B cell (primary cell): ENCODE measurements around the gene HSFX2.

Experiments
- EZH2 ChIP-seq: IDR thresholded peaks from 2 replicates; pipeline ENCODE4 v1.6.1; 2012; ENCODE audit warnings: borderline replicate concordance, low read depth, mild to moderate bottlenecking, moderate library complexity, low read length; ENCODE audit not compliant: insufficient read depth, poor library complexity, severe bottlenecking
- TF ChIP-seq, protein P1 (sequence below): fragments of 200-600 bp; IDR thresholded peaks from one replicate; pipeline ENCODE4 v1.8.0; 2022; ENCODE audit warnings: antibody characterized with exemption, mild to moderate bottlenecking

DNA sequence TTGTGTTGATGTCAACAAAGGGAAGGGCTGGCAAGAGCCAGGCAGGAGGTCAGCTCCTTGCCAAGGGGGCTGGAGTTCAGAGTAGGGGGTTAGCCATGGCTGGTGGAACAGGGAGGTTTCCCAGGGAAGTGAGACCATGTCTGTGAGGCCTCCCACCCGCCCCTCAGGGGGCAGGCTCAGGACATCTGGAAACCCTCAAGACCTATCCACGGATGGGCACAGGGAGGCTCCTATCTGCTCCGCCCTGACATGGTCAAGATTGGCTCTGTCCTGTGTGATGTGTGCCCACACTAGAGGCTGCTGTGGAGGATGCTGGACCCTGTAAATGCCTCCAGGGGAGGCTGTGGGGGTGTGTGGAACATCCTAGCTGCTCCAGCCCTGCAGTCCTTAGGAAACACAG lies 44.5 kb upstream of the HSFX2 start:
- TF ChIP-seq, protein P1, sequence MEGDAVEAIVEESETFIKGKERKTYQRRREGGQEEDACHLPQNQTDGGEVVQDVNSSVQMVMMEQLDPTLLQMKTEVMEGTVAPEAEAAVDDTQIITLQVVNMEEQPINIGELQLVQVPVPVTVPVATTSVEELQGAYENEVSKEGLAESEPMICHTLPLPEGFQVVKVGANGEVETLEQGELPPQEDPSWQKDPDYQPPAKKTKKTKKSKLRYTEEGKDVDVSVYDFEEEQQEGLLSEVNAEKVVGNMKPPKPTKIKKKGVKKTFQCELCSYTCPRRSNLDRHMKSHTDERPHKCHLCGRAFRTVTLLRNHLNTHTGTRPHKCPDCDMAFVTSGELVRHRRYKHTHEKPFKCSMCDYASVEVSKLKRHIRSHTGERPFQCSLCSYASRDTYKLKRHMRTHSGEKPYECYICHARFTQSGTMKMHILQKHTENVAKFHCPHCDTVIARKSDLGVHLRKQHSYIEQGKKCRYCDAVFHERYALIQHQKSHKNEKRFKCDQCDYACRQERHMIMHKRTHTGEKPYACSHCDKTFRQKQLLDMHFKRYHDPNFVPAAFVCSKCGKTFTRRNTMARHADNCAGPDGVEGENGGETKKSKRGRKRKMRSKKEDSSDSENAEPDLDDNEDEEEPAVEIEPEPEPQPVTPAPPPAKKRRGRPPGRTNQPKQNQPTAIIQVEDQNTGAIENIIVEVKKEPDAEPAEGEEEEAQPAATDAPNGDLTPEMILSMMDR, result no peak
- TF ChIP-seq EZH2, result no peak
